Lower leg skin (tissue), 4 donors: Measurements from ENCODE around the gene ADGRE1. TPM values are rescaled to one million over a fixed set of nuclear protein-coding genes. Genes with fewer than 3 reads are reported as not detected.

Source experiments
- DNase-seq, 2 donors: peaks; one replicate each; pipeline ENCODE4 v3.0.0-alpha.2; 2019; ENCODE audit warnings: low spot score in 2 of 2
- H3K4me3 ChIP-seq: fragments of 200-600 bp; sonication (generic); 2 replicates; pipeline ENCODE4 v1.5.1; 2017; ENCODE audit warnings: mild to moderate bottlenecking, low read depth; ENCODE audit not compliant: poor library complexity, severe bottlenecking
- CTCF ChIP-seq, 3 donors: fragments of 450-650 bp; IDR thresholded peaks; one replicate each; pipeline ENCODE4 v1.5.1; 2016; ENCODE audit warnings: antibody characterized with exemption in 3 of 3, mild to moderate bottlenecking in 3 of 3, moderate library complexity in 2 of 3
- POLR2A ChIP-seq, 2 donors: fragments of 450-650 bp; IDR thresholded peaks; one replicate each; pipeline ENCODE4 v1.6.1; 2016 to 2017; ENCODE audit warnings: antibody characterized with exemption in 2 of 2, mild to moderate bottlenecking in 1 of 2, moderate library complexity in 1 of 2
- WGBS, 2 donors: methylation state at CpG; one replicate each; pipeline ENCODE4 v1.1.5; 2018; 5-methylcytosine and 5-hydroxymethylcytosine counted together
- intact Hi-C: fragments of 100-400 bp; cut with DNase I; formaldehyde crosslinking; loops from one replicate; pipeline ENCODE4 v1.15.0; 2023; ENCODE audit warnings: low total_unique reads
- total RNA-seq, 4 donors: library from RNA; depleted of rRNA; stranded (reverse); fragments of >200 nt; gene quantifications; one replicate each; pipeline ENCODE4 v1.1.0, GENCODE V29; 2016

ADGRE1 gene
- total RNA-seq, 4 donors from 2014 or later = 0.25 TPM; not detected in 3

DNA sequence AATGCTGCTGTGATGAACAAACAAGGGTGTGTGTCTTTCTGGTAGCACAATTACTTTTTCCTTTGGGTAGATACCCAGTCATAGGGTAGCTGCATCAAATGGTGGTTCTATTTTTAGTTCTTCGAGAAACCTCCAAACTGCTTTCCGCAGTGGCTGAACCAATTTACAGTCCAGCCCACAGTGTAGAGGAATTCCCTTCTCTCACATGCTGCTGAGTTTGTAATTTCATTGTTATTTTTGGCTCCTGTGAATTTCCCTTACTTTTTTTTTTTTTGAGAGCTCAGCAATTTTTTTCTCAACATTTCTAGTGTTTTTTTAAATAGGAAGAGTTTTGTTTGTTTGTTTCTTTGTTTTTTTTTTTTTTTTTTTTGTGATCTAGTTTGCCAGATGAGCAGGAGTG, 37.5 kb upstream of the ADGRE1 start:
- H3K4me3 ChIP-seq = no peak overlapping the region
- intact Hi-C loops = no loop called here
- no peak for TF ChIP-seq CTCF (IDR thresholded peaks at IDR 0.05)
- no peak for TF ChIP-seq POLR2A (IDR thresholded peaks at IDR 0.05)
- DNase-seq = no peak
- 52 to 69% methylated on average over 2 of the region's 2 CpGs for WGBS, 2 donors

DNA sequence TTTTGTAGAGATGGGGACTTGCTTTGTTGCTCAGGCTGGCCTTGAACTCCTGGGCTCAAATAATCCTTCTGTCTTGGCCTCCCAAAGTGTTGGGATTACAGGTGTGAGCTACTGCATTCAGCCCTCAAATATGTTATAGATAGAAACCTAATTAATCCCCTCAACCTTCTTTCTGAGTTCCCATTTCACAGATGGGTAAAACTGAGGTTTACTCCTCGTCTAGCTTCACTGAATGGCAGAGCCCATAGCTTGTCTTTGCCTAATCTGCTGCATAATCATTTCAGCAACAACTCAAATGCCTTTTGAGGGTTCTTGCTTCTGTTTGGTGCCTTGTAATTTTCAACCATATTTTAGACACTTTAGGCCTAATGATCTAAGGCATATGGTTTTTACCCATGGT, 36.0 kb upstream of the ADGRE1 start:
- no peak for DNase-seq
- no peak for TF ChIP-seq CTCF (IDR thresholded peaks at IDR 0.05)
- TF ChIP-seq POLR2A (IDR thresholded peaks at IDR 0.05) = no peak
- no peak overlapping the region for H3K4me3 ChIP-seq
- intact Hi-C loops = no loop called here
- WGBS, 2 donors = 70 to 91% methylated on average over 1 of the region's 1 CpG

- no peak for TF ChIP-seq POLR2A (IDR thresholded peaks at IDR 0.05)
- no peak for TF ChIP-seq CTCF (IDR thresholded peaks at IDR 0.05)
- H3K4me3 ChIP-seq = no peak overlapping the region
- WGBS, 2 donors = 93 to 94% methylated on average over 1 of the region's 1 CpG
- intact Hi-C loops = no loop called here
- no peak for DNase-seq
These were observed 35.4 kb upstream of the ADGRE1 start for GRCh38 chr19:6852001-6852400.

DNA sequence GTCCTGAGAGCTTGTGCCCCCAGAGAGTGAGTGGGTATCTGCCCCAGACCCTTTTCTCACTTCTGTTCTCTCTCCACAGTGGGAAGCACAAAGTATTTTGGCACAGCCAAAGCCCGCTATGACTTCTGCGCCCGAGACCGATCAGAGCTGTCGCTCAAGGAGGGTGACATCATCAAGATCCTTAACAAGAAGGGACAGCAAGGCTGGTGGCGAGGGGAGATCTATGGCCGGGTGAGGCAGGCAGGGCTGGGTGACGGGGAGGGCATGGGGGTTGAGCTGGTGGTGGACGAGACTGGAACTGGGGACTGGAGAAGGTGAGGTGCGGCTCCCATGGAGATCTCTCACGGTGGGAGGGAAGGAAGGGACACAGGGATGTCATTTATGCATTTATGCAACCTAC, 33.5 kb upstream of the ADGRE1 start:
- no peak for DNase-seq
- TF ChIP-seq POLR2A (IDR thresholded peaks at IDR 0.05) = no peak
- TF ChIP-seq CTCF (IDR thresholded peaks at IDR 0.05) = no peak
- WGBS, 2 donors = 83 to 90% methylated on average over 11 of the region's 11 CpGs
- no peak overlapping the region for H3K4me3 ChIP-seq
- intact Hi-C loops = no loop called here

DNA sequence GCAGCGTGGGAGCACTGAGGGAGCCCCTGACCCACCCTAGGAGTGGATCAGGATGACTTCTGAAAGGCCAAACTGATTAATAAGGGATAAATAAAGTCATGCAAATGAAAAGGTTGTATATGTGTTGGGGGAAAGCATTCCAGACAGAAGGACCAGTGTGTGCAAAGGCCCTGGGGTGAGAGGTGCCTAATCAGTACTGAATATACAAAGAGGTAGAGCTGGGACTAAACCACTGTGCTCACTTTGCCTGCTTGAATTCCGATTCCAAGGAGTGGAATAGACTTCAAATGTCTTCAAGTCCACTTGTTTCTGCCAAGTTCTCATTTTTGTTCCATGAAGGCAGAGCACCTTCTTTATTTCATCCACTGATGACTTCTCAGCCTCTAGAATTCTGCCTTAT, 32.6 kb upstream of the ADGRE1 start:
- DNase-seq = no peak
- H3K4me3 ChIP-seq = no peak overlapping the region
- 78 to 80% methylated on average over 2 of the region's 2 CpGs for WGBS, 2 donors
- TF ChIP-seq POLR2A (IDR thresholded peaks at IDR 0.05) (no peak), CTCF (IDR thresholded peaks at IDR 0.05) (no peak)
- intact Hi-C loops = no loop called here

DNA sequence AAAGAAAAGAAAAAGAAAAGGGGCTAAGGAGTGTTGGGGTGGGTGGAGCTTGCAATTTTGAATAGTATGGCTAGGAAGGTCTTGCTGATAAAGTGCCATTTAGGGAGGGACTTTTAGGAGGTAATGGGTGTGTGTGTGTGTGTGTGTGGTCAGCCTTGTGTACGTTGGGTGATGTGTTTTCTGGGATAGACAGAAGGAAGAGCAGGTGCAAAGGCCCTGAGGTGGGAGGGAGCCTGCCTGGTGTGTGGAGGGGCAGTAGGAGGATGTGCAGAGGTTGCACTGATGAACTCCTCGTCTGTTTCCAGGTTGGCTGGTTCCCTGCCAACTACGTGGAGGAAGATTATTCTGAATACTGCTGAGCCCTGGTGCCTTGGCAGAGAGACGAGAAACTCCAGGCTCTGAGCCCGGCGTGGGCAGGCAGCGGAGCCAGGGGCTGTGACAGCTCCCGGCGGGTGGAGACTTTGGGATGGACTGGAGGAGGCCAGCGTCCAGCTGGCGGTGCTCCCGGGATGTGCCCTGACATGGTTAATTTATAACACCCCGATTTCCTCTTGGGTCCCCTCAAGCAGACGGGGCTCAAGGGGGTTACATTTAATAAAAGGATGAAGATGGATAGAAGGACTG, 30.5 kb upstream of the ADGRE1 start:
- intact Hi-C loops = no loop called here
- WGBS, 2 donors = 24% methylated on average over 14 of the region's 14 CpGs
- no peak for DNase-seq
- TF ChIP-seq POLR2A (IDR thresholded peaks at IDR 0.05) (no peak), CTCF (IDR thresholded peaks at IDR 0.05) (no peak)
- no peak overlapping the region for H3K4me3 ChIP-seq
